ENCODE results near the gene PLEKHO1. TPM values are rescaled to one million over a fixed set of nuclear protein-coding genes. Genes with fewer than 3 reads are reported as not detected.

Gene PLEKHO1
- total RNA-seq, 1 experiment from 2014 or later: 27.0 TPM

DNA sequence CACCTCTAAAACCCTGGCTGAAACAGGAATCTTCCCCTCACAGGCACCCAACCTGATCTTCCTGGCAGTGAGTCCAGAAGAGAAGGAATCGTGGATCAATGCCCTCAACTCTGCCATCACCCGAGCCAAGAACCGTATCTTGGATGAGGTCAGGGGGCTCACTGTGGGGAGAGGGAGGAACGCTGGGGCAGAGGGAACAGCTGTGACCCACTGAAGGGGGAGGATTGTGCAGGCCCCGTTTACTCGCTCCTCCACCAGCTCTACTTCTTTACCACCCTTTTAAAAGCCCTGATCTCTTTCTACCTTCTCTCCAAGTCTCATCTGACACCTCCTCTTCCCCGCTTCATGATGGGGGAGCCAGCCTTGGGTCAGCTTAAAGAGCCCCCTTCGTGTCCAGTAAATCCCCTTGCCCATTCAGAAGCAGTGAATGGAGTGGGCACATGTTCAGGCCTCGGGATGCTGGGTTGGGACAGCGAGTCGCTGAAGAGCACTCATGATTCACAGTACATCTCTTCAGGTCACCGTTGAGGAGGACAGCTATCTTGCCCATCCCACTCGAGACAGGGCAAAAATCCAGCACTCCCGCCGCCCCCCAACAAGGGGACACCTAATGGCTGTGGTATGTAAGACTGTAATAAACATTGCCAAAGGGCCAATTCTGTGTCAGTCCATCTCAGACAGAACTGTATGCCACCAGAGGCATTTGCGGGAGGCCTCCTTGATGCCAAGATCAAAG lies 7.3 kb downstream of the PLEKHO1 start (continued):
- TF ChIP-seq ZNF263 (CRISPR knock-in tag; IDR thresholded peaks at IDR 0.05; ENCODE audit: low read depth) (no peak), OVOL2 (CRISPR knock-in tag; IDR thresholded peaks at IDR 0.05; ENCODE audit: borderline replicate concordance) (no peak), CREB1 (CRISPR knock-in tag; IDR thresholded peaks at IDR 0.05) (no peak), EMX1 (CRISPR knock-in tag; IDR thresholded peaks at IDR 0.05) (no peak), SP1 (CRISPR knock-in tag; conservative IDR thresholded peaks at IDR 0.05) (no peak), NFYB (CRISPR knock-in tag; conservative IDR thresholded peaks at IDR 0.05; ENCODE audit: low read depth) (no peak), AFF4 (CRISPR knock-in tag; IDR thresholded peaks at IDR 0.05; ENCODE audit: borderline replicate concordance) (no peak), ZNF232 (CRISPR knock-in tag; IDR thresholded peaks at IDR 0.05) (no peak), NFE2L1 (CRISPR knock-in tag; IDR thresholded peaks at IDR 0.05) (no peak)
- TF ChIP-seq, protein P1, sequence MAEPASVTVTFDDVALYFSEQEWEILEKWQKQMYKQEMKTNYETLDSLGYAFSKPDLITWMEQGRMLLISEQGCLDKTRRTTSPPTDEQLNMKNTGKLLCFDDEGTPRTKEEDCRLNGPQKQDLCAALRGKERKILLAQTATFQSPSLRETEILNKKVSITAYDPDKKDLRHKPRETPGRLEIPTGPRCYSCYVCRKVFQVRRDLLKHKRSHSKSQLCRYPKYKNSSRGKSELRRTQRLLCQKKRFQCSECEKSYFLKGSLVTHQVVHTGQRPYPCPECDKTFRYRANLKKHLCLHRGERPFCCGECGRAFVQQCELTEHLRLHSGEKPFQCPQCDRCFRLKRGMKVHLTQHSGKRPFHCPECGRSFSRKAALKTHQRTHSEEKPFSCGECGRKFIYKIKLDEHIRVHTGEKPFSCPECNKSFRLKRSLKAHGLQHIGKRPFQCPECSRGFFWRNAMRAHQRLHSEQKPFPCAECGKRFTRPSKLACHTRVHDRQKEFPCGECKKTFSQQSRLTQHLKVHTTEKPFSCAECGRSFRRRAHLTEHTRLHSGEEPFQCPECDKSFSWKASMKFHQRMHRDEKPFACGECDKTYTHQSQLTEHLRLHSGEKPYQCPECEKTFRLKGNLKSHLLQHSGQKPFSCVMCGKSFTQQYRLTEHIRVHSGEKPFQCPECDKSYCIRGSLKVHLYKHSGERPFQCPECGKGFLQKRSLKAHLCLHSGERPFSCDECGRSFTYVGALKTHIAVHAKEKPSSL (CRISPR knock-in tag; conservative IDR thresholded peaks at IDR 0.05): no peak

DNA sequence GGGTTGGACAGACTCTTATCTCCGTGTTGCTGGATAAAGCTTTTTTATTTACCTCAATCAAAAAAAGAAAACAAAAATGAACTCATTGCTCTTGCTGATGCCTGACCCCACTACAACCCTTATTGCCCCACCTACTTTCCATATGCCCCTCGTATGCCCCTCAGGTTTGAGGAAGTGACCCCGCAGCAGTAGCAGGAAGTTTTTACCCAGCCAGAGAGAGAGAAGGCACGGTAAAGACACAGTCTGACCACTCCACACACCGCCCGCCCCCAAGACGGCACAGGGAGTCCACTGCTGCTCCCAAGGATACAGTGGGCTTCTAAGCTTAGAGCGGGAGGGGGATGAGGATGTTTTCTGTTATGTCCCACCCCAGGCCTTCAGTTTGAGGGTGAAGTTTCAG lies 9.8 kb downstream of the PLEKHO1 start:
- DNase-seq (ENCODE audit: low spot score) (no peak), ATAC-seq (no peak)
- H3K36me3 Mint-ChIP-seq: peaks cover 37% of the 10 kb centered on the region
- no peaks in the 10 kb centered on the region for H3K27me3 Mint-ChIP-seq (ENCODE audit: low read depth)
- H3K4me1 Mint-ChIP-seq: peaks cover 37% of the 10 kb centered on the region
- H3K4me3 Mint-ChIP-seq: no peak overlapping the region
- no peak overlapping the region for H3K27ac Mint-ChIP-seq
- no peaks in the 10 kb centered on the region for H3K9me3 Mint-ChIP-seq
- TF ChIP-seq OVOL2 (CRISPR knock-in tag; IDR thresholded peaks at IDR 0.05; ENCODE audit: borderline replicate concordance) (no peak), CDX4 (CRISPR knock-in tag; IDR thresholded peaks at IDR 0.05; ENCODE audit: borderline replicate concordance) (no peak)
- POLR2A ChIA-PET: interaction anchor here (0.5 kb wide), 1 partner anchor 105 kb away, joined by 5 read pairs; no protein-coding TSS in a partner anchor
- CTCF ChIA-PET: interaction anchor here (0.8 to 1.1 kb wide), 2 partner anchors 27 to 82 kb away, joined by 3 read pairs; no protein-coding TSS in a partner anchor

DNA sequence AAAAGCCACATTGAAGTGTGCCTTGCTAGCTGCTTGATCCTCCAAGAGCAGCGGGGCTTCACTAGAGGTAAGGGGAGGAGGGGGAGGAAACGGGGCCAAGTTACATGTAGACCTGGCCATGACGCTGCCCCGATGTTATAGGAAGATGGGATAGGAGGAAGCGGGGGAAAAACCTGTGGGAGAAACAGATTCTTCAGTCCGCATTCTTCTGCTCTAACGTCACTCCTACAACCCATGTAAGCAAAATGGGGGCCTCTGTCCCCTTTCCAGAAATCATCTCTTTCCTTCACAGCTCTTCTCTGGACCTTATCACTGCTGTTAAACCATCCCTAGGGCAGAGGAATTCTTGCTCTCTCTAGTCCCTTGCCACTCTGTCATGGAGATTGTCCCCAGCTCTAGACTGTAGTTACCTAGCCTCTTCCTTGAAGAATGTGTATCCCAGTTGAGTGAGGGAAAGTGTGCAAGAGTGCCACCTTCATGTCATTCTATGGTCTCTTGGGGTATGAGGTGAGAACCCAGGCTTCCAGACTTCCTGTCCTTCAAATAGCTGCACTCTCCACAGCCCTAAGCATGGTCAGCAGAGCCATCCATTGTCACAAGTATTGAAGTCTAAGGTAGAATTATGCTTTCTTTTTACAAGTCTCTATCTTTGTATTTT lies 11.4 kb downstream of the PLEKHO1 start:
- DNase-seq (ENCODE audit: low spot score): no peak

More for the DNA sequence above, 11.4 kb downstream of the PLEKHO1 start:
- ATAC-seq: no peak
- ChIA-PET POLR2A (interaction anchor here (2.5 to 3.3 kb wide), 2 partner anchors 11 to 275 kb away, joined by 16 to 42 read pairs; partner anchors contain the start of gene PLEKHO1), CTCF (interaction anchor here (1.0 to 3.1 kb wide), 5 partner anchors 9 to 377 kb away, joined by 3 to 20 read pairs (median 3); a partner anchor contains a TSS)
- no peak for TF ChIP-seq NFATC4 (CRISPR knock-in tag; IDR thresholded peaks at IDR 0.05)
- TF ChIP-seq EMX1 (CRISPR knock-in tag; IDR thresholded peaks at IDR 0.05): no peak
- TF ChIP-seq NFYB (CRISPR knock-in tag; conservative IDR thresholded peaks at IDR 0.05; ENCODE audit: low read depth): no peak
- TF ChIP-seq, protein P2, sequence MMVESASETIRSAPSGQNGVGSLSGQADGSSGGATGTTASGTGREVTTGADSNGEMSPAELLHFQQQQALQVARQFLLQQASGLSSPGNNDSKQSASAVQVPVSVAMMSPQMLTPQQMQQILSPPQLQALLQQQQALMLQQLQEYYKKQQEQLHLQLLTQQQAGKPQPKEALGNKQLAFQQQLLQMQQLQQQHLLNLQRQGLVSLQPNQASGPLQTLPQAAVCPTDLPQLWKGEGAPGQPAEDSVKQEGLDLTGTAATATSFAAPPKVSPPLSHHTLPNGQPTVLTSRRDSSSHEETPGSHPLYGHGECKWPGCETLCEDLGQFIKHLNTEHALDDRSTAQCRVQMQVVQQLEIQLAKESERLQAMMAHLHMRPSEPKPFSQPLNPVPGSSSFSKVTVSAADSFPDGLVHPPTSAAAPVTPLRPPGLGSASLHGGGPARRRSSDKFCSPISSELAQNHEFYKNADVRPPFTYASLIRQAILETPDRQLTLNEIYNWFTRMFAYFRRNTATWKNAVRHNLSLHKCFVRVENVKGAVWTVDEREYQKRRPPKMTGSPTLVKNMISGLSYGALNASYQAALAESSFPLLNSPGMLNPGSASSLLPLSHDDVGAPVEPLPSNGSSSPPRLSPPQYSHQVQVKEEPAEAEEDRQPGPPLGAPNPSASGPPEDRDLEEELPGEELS (CRISPR knock-in tag; IDR thresholded peaks at IDR 0.05): no peak
- TF ChIP-seq, protein P3, sequence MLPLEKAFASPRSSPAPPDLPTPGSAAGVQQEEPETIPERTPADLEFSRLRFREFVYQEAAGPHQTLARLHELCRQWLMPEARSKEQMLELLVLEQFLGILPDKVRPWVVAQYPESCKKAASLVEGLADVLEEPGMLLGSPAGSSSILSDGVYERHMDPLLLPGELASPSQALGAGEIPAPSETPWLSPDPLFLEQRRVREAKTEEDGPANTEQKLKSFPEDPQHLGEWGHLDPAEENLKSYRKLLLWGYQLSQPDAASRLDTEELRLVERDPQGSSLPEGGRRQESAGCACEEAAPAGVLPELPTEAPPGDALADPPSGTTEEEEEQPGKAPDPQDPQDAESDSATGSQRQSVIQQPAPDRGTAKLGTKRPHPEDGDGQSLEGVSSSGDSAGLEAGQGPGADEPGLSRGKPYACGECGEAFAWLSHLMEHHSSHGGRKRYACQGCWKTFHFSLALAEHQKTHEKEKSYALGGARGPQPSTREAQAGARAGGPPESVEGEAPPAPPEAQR (CRISPR knock-in tag; IDR thresholded peaks at IDR 0.05): no peak
- TF ChIP-seq FOXK1 (CRISPR knock-in tag; IDR thresholded peaks at IDR 0.05): no peak
- TF ChIP-seq, protein P4, sequence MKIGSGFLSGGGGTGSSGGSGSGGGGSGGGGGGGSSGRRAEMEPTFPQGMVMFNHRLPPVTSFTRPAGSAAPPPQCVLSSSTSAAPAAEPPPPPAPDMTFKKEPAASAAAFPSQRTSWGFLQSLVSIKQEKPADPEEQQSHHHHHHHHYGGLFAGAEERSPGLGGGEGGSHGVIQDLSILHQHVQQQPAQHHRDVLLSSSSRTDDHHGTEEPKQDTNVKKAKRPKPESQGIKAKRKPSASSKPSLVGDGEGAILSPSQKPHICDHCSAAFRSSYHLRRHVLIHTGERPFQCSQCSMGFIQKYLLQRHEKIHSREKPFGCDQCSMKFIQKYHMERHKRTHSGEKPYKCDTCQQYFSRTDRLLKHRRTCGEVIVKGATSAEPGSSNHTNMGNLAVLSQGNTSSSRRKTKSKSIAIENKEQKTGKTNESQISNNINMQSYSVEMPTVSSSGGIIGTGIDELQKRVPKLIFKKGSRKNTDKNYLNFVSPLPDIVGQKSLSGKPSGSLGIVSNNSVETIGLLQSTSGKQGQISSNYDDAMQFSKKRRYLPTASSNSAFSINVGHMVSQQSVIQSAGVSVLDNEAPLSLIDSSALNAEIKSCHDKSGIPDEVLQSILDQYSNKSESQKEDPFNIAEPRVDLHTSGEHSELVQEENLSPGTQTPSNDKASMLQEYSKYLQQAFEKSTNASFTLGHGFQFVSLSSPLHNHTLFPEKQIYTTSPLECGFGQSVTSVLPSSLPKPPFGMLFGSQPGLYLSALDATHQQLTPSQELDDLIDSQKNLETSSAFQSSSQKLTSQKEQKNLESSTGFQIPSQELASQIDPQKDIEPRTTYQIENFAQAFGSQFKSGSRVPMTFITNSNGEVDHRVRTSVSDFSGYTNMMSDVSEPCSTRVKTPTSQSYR (CRISPR knock-in tag; IDR thresholded peaks at IDR 0.05): no peak
- no peak for TF ChIP-seq SOX15 (CRISPR knock-in tag; IDR thresholded peaks at IDR 0.05)
- TF ChIP-seq ZNF416 (CRISPR knock-in tag; IDR thresholded peaks at IDR 0.05): no peak
- peak overlapping the region; percentile 2; the same call in 1 of the 2 replicates for H3K27ac Mint-ChIP-seq
- peaks cover 25% of the 10 kb centered on the region for H3K36me3 Mint-ChIP-seq
- H3K9me3 Mint-ChIP-seq: no peaks in the 10 kb centered on the region
- no peak overlapping the region for H3K4me3 Mint-ChIP-seq
- H3K27me3 Mint-ChIP-seq (ENCODE audit: low read depth): no peaks in the 10 kb centered on the region
- H3K4me1 Mint-ChIP-seq: peaks cover 41% of the 10 kb centered on the region
